Cardiac fibroblast (primary cell): ENCODE measurements around the gene ZBTB7C.

ENCODE experiments used
- DNase-seq, 2 donors: peaks; one replicate each; pipeline versions ENCODE4 v3.0.0 to v3.0.0-alpha.2; 2010; ENCODE audit warnings: low read depth in 2 of 2
- H3K4me3 ChIP-seq, 2 donors: replicated peaks in 1 of 2; 1 replicate in 1 of 2; 2 replicates in 1 of 2; pipeline ENCODE4 v1.5.1; 2011; ENCODE audit warnings: low read depth in 2 of 2, low read length in 2 of 2, mild to moderate bottlenecking in 2 of 2, moderate library complexity in 1 of 2
- TF ChIP-seq, protein P1 (sequence below): IDR thresholded peaks from one replicate; pipeline ENCODE4 v1.5.1; 2011; ENCODE audit warnings: low read depth, mild to moderate bottlenecking, low read length, inconsistent platforms

Gene ZBTB7C

DNA sequence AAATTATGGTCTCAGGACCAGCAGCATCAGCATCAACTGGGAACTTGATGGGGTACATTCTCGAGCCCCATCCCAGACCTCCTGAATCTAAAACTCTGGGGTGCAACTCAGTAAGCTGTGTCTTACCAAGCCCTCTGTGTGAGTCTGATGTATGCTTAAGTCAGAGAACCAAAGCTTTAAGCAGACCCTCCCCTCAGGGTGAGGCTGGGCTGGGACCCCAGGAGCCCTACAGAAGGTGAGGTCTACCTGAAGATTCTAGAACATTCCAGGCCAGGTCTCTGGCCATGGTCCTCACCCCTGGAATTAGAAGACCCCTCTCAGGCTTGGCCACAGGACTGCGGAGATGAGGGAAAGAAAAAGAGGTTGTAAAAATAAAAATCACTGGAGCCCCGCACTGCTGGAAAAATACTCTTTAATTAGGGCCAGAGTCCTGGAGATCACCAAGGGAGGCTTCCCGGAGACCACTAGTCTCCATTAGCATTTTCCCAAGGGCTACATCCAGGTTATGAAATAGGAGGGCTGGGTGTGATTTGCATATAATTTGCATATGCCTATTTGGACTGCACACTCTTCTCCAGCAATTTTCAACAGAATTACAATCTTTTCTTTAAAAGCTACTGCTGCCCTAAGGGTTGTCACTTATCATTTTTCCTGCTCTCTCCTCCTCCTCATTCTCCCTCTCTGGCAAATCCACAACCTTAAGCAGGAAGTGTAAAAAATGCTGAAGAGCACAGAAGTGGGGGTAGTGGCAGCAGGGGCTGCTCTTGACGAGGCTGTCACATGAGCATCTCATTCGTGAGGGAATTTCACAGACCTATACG is 100.2 kb downstream of the ZBTB7C start:
- DNase-seq = no peak
- H3K4me3 ChIP-seq = no peak overlapping the region
- TF ChIP-seq, protein P1, sequence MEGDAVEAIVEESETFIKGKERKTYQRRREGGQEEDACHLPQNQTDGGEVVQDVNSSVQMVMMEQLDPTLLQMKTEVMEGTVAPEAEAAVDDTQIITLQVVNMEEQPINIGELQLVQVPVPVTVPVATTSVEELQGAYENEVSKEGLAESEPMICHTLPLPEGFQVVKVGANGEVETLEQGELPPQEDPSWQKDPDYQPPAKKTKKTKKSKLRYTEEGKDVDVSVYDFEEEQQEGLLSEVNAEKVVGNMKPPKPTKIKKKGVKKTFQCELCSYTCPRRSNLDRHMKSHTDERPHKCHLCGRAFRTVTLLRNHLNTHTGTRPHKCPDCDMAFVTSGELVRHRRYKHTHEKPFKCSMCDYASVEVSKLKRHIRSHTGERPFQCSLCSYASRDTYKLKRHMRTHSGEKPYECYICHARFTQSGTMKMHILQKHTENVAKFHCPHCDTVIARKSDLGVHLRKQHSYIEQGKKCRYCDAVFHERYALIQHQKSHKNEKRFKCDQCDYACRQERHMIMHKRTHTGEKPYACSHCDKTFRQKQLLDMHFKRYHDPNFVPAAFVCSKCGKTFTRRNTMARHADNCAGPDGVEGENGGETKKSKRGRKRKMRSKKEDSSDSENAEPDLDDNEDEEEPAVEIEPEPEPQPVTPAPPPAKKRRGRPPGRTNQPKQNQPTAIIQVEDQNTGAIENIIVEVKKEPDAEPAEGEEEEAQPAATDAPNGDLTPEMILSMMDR = no peak

DNA sequence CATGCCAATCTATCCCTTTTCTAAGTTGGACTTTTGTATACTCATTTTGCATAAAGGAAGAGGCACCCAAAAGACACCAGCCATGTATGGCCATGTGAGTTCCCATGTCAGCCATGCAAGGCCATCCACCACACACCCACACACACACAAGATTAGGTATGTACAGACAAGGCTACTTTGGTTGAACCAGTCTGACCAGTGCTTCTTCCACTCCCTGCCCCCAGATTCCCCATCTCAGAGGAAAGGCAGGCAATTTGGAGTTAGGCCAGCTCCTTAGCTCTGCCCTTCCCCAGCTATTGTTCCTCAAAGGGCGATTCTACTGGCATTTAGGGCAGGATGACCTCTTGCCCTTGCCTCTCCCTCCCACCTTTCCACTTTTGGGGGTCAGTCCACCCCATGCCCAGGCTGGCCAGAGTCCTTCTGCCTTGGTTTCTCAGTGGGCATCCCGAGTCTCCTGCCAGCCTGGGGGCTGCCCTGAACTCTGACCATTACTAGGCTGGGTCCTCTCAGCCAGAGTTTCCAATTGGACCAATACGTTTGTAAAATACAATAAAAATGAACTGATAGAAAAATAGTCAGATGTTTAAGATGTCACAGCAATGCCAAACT is 101.1 kb downstream of the ZBTB7C start:
- no peak for DNase-seq
- TF ChIP-seq, protein P1 = no peak
- no peak overlapping the region for H3K4me3 ChIP-seq

DNA sequence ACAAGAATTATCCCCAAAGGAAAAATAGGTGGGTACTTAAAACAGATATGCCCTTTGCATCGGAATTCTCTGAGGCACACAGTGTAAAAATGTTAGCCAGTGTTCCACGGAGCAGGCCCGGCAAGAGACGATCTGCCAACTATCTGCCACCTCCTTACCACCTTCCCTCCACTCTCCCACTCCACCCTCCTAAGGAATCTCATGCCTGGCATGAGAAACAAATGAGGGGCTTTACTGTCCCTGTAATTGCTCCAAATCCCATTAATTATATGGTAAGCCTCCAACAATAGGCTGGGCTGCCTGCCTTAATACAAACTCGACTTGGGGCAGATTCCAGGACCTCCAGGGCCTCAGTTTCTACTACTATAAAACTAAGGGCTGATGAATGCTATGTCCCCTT is 102.3 kb downstream of the ZBTB7C start:
- H3K4me3 ChIP-seq = no peak overlapping the region
- DNase-seq = no peak
- TF ChIP-seq, protein P1 = no peak

DNA sequence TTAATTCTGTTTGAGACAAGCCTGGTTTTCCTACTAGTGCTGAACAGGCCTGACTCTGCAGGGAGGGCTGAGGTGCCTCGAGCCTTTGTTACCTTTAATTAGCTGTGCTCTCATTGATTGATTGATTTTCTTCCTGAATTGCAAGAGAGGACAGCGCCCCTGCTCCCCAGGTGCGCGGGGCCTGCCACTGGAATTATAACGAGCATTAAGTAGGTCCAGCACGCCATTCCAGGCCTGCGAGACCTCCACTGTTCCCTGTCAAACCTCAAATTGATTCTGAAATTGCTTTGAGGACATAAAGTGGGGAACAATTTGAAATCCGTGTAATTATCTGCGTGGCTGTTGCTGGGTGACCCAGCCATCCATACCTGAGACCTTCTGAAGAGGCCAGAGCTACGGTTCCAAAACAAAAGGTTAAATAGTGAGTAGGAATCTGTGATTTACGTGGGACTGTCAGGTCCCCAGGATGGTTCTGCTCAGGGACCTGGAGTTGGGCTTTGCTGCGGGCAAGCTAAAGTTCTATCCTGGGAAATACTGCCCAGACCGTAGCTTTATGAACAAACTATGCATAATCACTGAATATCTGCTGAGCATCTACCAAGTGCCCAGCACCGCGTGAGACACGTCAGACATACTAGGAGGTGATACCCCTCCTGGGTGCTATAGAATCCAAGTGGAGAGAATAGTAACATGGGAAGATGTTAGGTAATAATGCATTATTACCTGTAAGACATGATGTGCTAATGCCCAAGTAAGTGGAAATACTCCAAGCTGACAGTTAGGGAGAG is 104.1 kb downstream of the ZBTB7C start:
- DNase-seq = no peak
- H3K4me3 ChIP-seq = no peak overlapping the region
- TF ChIP-seq, protein P1 = no peak

DNA sequence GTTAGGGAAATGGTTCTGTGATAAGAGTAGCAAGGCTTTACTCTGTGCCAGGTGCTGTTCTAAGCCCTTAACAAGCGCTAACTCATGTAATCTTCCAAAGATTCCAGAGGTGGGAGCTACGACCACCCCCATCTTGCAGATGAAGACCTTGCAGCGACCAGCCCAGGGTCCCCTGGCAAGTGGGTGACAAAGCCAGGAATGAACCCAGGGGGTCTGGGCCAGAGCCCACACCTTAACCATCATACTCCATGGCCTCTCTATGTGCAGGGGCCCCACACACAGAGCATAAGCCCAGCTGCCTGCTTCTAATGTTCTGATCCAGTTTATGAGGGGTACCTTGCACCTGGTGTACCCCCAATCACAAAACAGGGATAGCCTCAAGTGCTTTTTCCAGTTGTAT is 105.3 kb downstream of the ZBTB7C start:
- no peak overlapping the region for H3K4me3 ChIP-seq
- DNase-seq = no peak
- TF ChIP-seq, protein P1 = no peak

DNA sequence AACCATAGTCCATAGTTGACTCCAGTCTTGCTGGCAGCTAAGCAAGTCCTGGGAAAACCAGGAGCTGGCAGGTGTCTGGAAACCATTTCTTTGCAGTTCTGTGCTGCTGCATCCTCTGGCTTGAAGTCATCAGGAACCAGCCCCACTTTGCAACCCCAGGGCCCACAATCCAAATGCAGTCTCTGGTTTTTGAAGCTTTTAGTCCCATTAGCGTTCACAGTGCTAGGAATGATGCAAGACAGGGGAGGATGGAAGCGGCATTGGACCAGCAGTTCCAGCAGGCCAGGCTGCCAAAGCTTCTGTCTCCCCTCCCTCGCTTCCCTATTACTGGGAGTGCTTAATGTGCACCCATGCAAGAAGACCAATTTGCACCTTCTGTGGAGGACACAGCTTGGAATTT is 106.4 kb downstream of the ZBTB7C start:
- no peak for DNase-seq
- TF ChIP-seq, protein P1 = no peak
- no peak overlapping the region for H3K4me3 ChIP-seq
